CD4-positive, CD25-positive, alpha-beta regulatory T cell (primary cell): ENCODE measurements around the gene CAMK1D. TPM values are rescaled to one million over a fixed set of nuclear protein-coding genes. Genes with fewer than 3 reads are reported as not detected.

Experiments used
- ATAC-seq, 2 donors: fragments of 150-1000 bp; cut with Tn5 transposase; one replicate each; pipeline ENCODE4 v1.10.0; 2021; ENCODE audit warnings: low read depth in 2 of 2, moderate number of reproducible peaks in 2 of 2, moderate library complexity in 1 of 2
- DNase-seq, 3 donors: peaks; one replicate each; pipeline versions ENCODE4 v3.0.0 to v3.0.0-alpha.2; 2012 to 2022; ENCODE audit warnings: mixed read lengths in 1 of 3
- H3K27ac ChIP-seq: one replicate; pipeline ENCODE4 v1.7.0; 2013; ENCODE audit warnings: mild to moderate bottlenecking, low read length; ENCODE audit not compliant: insufficient read depth, poor library complexity, severe bottlenecking
- H3K27me3 ChIP-seq: one replicate; pipeline ENCODE4 v1.7.0; 2013; ENCODE audit warnings: low read length; ENCODE audit not compliant: control insufficient read depth, insufficient read depth
- H3K36me3 ChIP-seq: one replicate; pipeline ENCODE4 v1.7.0; 2013; ENCODE audit warnings: mild to moderate bottlenecking, low read length, moderate library complexity; ENCODE audit not compliant: control insufficient read depth, insufficient read depth
- H3K4me1 ChIP-seq: 2 replicates; pipeline ENCODE4 v1.7.0; 2013; ENCODE audit warnings: mild to moderate bottlenecking, low read length; ENCODE audit not compliant: insufficient read depth, control insufficient read depth, poor library complexity, severe bottlenecking
- H3K4me3 ChIP-seq: one replicate; pipeline ENCODE4 v1.7.0; 2013; ENCODE audit warnings: low read depth, mild to moderate bottlenecking, low read length, moderate library complexity
- H3K9me3 ChIP-seq, 2 experiments: 1 replicate in 1 of 2; 2 replicates in 1 of 2; pipeline ENCODE4 v1.7.0; 2013; ENCODE audit warnings: low read length in 2 of 2, mild to moderate bottlenecking in 1 of 2, moderate library complexity in 1 of 2; ENCODE audit not compliant: control insufficient read depth in 2 of 2
- H3K27ac Mint-ChIP-seq, 3 donors: one replicate each; pipeline ENCODE4 v1.8.0; 2020 to 2022; ENCODE audit warnings: mild to moderate bottlenecking in 3 of 3, mixed read lengths in 3 of 3, moderate library complexity in 2 of 3
- H3K27me3 Mint-ChIP-seq: one replicate; pipeline ENCODE4 v1.8.0; 2022; ENCODE audit warnings: mild to moderate bottlenecking, mixed read lengths
- H3K36me3 Mint-ChIP-seq: one replicate; pipeline ENCODE4 v1.8.0; 2020; ENCODE audit warnings: mixed read lengths
- H3K4me1 Mint-ChIP-seq, 4 donors: one replicate each; pipeline ENCODE4 v1.8.0; 2020 to 2022; ENCODE audit warnings: mixed read lengths in 4 of 4, mild to moderate bottlenecking in 1 of 4
- H3K4me3 Mint-ChIP-seq, 4 donors: one replicate each; pipeline ENCODE4 v1.8.0; 2020 to 2022; ENCODE audit warnings: mild to moderate bottlenecking in 4 of 4, mixed read lengths in 4 of 4, moderate library complexity in 3 of 4
- H3K9me3 Mint-ChIP-seq, 7 donors: one replicate each; pipeline ENCODE4 v1.8.0; 2020 to 2022; ENCODE audit warnings: mixed read lengths in 7 of 7, mild to moderate bottlenecking in 3 of 7, moderate library complexity in 2 of 7
- polyA plus RNA-seq, 4 donors: library from polyadenylated mRNA; unstranded; fragments of 300-500 nt; fragmentation: Illumina TruSeq; gene quantifications; one replicate each; pipeline ENCODE4 v1.2.3, GENCODE V29; 2021
- total RNA-seq: library from RNA; stranded (reverse); gene quantifications from one replicate; pipeline ENCODE4 v1.2.3, GENCODE V29; 2022

Gene CAMK1D
- total and polyA plus RNA-seq, 5 donors from 2014 or later = 4.4 to 25.3 (median 5.2) TPM

GRCh38 chr10:12667052-12667451 lies 317.7 kb downstream of the CAMK1D start:
- no peak overlapping the region for H3K4me3 Mint-ChIP-seq
- H3K27me3 Mint-ChIP-seq = no peaks in the 10 kb centered on the region
- H3K27ac ChIP-seq = no peak overlapping the region
- H3K9me3 Mint-ChIP-seq = peaks cover 0 to 8% (median 0%) of the 10 kb centered on the region in 7 donors
- H3K36me3 Mint-ChIP-seq = peaks cover 20% of the 10 kb centered on the region
- H3K4me1 Mint-ChIP-seq = peaks cover 0 to 5% (median under 1%) of the 10 kb centered on the region in 4 donors
- peaks cover 4% of the 10 kb centered on the region for H3K36me3 ChIP-seq
- DNase-seq (no peak), ATAC-seq (no peak)
- no peak overlapping the region for H3K4me3 ChIP-seq
- no peaks in the 10 kb centered on the region for H3K9me3 ChIP-seq
- H3K4me1 ChIP-seq = no peaks in the 10 kb centered on the region
- no peaks in the 10 kb centered on the region for H3K27me3 ChIP-seq
- H3K27ac Mint-ChIP-seq = no peak overlapping the region

- Histone ChIP-seq H3K27me3 (no peaks in the 10 kb centered on the region), H3K9me3 (no peaks in the 10 kb centered on the region), H3K36me3 (peaks cover 4% of the 10 kb centered on the region), H3K27ac (no peak overlapping the region), H3K4me1 (no peaks in the 10 kb centered on the region), H3K4me3 (no peak overlapping the region)
- Mint-ChIP-seq H3K9me3 (peaks cover 0 to 8% (median 0%) of the 10 kb centered on the region in 7 donors), H3K27ac (no peak overlapping the region), H3K4me3 (no peak overlapping the region), H3K36me3 (peaks cover 20% of the 10 kb centered on the region), H3K27me3 (no peaks in the 10 kb centered on the region), H3K4me1 (peaks cover 0 to 5% (median under 1%) of the 10 kb centered on the region in 4 donors)
- no peak for DNase-seq
- no peak for ATAC-seq
These were observed 319.3 kb downstream of the CAMK1D start for GRCh38 chr10:12668634-12669033.

GRCh38 chr10:12670004-12670403 lies 320.7 kb downstream of the CAMK1D start:
- DNase-seq (no peak), ATAC-seq (no peak)
- H3K27ac Mint-ChIP-seq = no peak overlapping the region
- H3K4me1 Mint-ChIP-seq = peaks cover 0 to 5% (median under 1%) of the 10 kb centered on the region in 4 donors
- peaks cover 0 to 8% (median 0%) of the 10 kb centered on the region in 7 donors for H3K9me3 Mint-ChIP-seq
- H3K27ac ChIP-seq = no peak overlapping the region
- peaks cover 20% of the 10 kb centered on the region for H3K36me3 Mint-ChIP-seq
- no peaks in the 10 kb centered on the region for H3K4me1 ChIP-seq
- peaks cover 4% of the 10 kb centered on the region for H3K36me3 ChIP-seq
- no peak overlapping the region for H3K4me3 ChIP-seq
- H3K9me3 ChIP-seq = no peaks in the 10 kb centered on the region
- H3K27me3 Mint-ChIP-seq = no peaks in the 10 kb centered on the region
- no peak overlapping the region for H3K4me3 Mint-ChIP-seq
- H3K27me3 ChIP-seq = no peaks in the 10 kb centered on the region

GRCh38 chr10:12675186-12675585 lies 325.8 kb downstream of the CAMK1D start:
- Histone ChIP-seq H3K9me3 (no peaks in the 10 kb centered on the region), H3K27me3 (no peaks in the 10 kb centered on the region), H3K36me3 (no peaks in the 10 kb centered on the region), H3K27ac (no peak overlapping the region), H3K4me3 (no peak overlapping the region), H3K4me1 (no peaks in the 10 kb centered on the region)
- Mint-ChIP-seq H3K4me3 (no peak overlapping the region), H3K9me3 (peaks cover 0 to 3% (median 0%) of the 10 kb centered on the region in 7 donors), H3K27ac (no peak overlapping the region), H3K36me3 (peaks cover 32% of the 10 kb centered on the region), H3K27me3 (no peaks in the 10 kb centered on the region), H3K4me1 (peaks cover 0 to 1% (median 0%) of the 10 kb centered on the region in 4 donors)
- no peak for ATAC-seq
- no peak for DNase-seq

DNA sequence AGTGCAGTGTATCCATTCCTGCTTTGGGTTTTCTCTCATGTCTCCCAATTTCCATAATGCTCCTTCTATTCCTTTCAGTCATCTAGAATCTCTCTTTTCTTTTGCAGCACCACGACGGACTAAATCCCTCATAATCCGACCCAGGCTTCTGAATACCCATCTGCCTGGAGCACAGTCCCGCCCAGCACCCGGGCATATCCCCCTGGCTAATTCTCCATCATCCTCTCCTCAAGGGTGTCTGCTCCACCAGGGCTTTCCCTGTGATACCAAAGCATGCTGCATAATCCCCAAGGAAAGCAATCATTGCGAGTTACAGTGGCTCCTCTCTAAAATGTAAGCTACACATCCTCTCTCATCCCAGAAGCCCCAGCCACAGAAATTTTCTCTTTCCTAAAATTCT lies 330.3 kb downstream of the CAMK1D start:
- ATAC-seq (no peak), DNase-seq (no peak)
- H3K9me3 Mint-ChIP-seq = peaks cover 0 to 3% (median 0%) of the 10 kb centered on the region in 7 donors
- Histone ChIP-seq H3K27me3 (no peaks in the 10 kb centered on the region), H3K9me3 (no peaks in the 10 kb centered on the region), H3K4me1 (no peaks in the 10 kb centered on the region), H3K27ac (no peak overlapping the region), H3K4me3 (no peak overlapping the region), H3K36me3 (no peaks in the 10 kb centered on the region)
- peaks cover 0 to 7% (median 3%) of the 10 kb centered on the region in 4 donors for H3K4me1 Mint-ChIP-seq
- H3K4me3 Mint-ChIP-seq = no peak overlapping the region
- H3K27ac Mint-ChIP-seq = no peak overlapping the region
- no peaks in the 10 kb centered on the region for H3K27me3 Mint-ChIP-seq
- H3K36me3 Mint-ChIP-seq = peaks cover 30% of the 10 kb centered on the region

- Histone ChIP-seq H3K9me3 (no peaks in the 10 kb centered on the region), H3K36me3 (no peaks in the 10 kb centered on the region), H3K27ac (no peak overlapping the region), H3K4me3 (no peak overlapping the region), H3K4me1 (no peaks in the 10 kb centered on the region), H3K27me3 (no peaks in the 10 kb centered on the region)
- ATAC-seq = no peak
- Mint-ChIP-seq H3K27me3 (no peaks in the 10 kb centered on the region), H3K4me1 (peaks cover 0 to 7% (median 3%) of the 10 kb centered on the region in 4 donors), H3K36me3 (peaks cover 22% of the 10 kb centered on the region), H3K9me3 (peaks cover 0 to 2% (median 0%) of the 10 kb centered on the region in 7 donors), H3K4me3 (peak overlapping the region in 1 of 4 donors; percentile 63), H3K27ac (no peak overlapping the region)
- DNase-seq = peak in 1 of 3 donors; percentile 14
These were observed 331.9 kb downstream of the CAMK1D start for GRCh38 chr10:12681252-12681651.

DNA sequence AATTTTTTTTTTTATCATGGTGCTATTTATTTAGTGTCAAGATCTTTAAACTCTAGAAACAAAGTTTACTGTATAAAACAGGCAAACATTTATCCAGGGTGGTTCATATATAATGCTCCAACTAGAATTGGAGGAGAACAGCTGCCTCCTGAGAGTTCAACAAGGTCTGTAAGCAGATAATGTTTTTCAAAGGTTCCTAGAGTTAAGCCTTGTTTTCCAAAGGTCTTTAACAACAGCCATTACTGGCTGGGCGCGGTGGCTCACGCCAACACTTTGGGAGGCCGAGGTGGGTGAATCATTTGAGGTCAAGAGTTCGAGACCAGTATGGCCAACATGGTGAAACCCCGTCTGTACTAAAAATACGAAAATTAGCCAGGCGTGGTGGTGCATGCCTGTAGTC lies 335.4 kb downstream of the CAMK1D start:
- Mint-ChIP-seq H3K9me3 (no peaks in the 10 kb centered on the region), H3K36me3 (peaks cover 11% of the 10 kb centered on the region), H3K27ac (no peak overlapping the region), H3K4me1 (peaks cover 0 to 7% (median 3%) of the 10 kb centered on the region in 4 donors), H3K27me3 (no peaks in the 10 kb centered on the region), H3K4me3 (no peak overlapping the region)
- no peaks in the 10 kb centered on the region for H3K36me3 ChIP-seq
- ATAC-seq (no peak), DNase-seq (no peak)
- H3K27me3 ChIP-seq = no peaks in the 10 kb centered on the region
- H3K4me1 ChIP-seq = no peaks in the 10 kb centered on the region
- H3K4me3 ChIP-seq = no peak overlapping the region
- H3K9me3 ChIP-seq = no peaks in the 10 kb centered on the region
- H3K27ac ChIP-seq = no peak overlapping the region

DNA sequence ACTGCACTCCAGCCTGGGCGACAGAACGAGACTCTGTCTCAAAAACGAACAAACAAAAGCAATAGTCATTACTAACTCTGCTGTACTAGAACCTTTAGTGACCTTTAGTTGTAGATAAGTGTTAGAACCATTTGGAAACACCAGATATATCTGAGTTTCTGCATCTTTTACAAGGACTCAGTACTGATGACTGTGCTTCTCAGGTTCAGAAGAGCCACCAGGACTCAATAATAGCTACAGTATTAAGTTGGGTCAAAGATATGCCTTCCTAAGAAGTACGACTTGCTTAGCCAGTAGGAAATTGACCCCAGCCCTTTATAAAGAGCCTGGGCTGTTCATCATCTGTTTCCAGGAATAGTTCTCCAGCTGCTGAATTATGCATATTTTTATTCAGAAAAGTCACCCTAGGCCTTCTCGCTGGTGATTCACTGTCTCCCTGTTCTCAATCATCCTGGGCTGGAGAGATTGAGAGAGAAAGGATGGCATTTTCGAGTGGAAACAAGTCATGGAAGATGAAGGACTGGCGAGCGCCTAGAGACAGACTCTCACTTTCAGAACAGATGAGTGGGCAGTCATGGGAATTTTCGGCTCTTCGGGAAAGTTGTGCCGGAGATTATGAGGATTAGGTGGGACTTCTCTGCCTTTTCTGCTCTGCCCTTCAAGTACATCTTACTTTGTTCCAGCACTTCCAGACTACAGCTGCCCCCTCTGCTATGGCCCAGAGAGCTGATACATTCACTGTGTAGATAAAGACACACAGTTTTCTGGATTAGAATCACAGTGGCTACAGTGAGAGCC lies 336.1 kb downstream of the CAMK1D start:
- H3K27ac ChIP-seq = no peak overlapping the region
- no peaks in the 10 kb centered on the region for H3K4me1 ChIP-seq
- no peaks in the 10 kb centered on the region for H3K9me3 ChIP-seq
- no peaks in the 10 kb centered on the region for H3K27me3 Mint-ChIP-seq
- H3K9me3 Mint-ChIP-seq = no peaks in the 10 kb centered on the region
- H3K36me3 Mint-ChIP-seq = peaks cover 8% of the 10 kb centered on the region
- H3K4me1 Mint-ChIP-seq = peaks cover 0 to 9% (median 5%) of the 10 kb centered on the region in 4 donors
- no peak overlapping the region for H3K4me3 Mint-ChIP-seq
- no peak overlapping the region for H3K4me3 ChIP-seq
- H3K36me3 ChIP-seq = no peaks in the 10 kb centered on the region
- ATAC-seq = no peak
- DNase-seq = no peak
- no peaks in the 10 kb centered on the region for H3K27me3 ChIP-seq
- no peak overlapping the region for H3K27ac Mint-ChIP-seq
